A549 treated with CpdA at 1 μM for 4 hours (cell line): ENCODE data around the gene TMTC2. TPM values are rescaled to one million over a fixed set of nuclear protein-coding genes. Genes with fewer than 3 reads are reported as not detected.

Experiments used
- total RNA-seq: library from RNA; stranded (reverse); fragments of 200-300 nt; extraction: Qiagen RNA extraction; gene quantifications from 5 replicates; pipeline ENCODE4 v1.2.3, GENCODE V29; 2022; ENCODE audit warnings: low read depth

Gene TMTC2
- total RNA-seq, result 0.73 to 1.4 TPM (median 1.2 TPM) in 5 replicates

DNA sequence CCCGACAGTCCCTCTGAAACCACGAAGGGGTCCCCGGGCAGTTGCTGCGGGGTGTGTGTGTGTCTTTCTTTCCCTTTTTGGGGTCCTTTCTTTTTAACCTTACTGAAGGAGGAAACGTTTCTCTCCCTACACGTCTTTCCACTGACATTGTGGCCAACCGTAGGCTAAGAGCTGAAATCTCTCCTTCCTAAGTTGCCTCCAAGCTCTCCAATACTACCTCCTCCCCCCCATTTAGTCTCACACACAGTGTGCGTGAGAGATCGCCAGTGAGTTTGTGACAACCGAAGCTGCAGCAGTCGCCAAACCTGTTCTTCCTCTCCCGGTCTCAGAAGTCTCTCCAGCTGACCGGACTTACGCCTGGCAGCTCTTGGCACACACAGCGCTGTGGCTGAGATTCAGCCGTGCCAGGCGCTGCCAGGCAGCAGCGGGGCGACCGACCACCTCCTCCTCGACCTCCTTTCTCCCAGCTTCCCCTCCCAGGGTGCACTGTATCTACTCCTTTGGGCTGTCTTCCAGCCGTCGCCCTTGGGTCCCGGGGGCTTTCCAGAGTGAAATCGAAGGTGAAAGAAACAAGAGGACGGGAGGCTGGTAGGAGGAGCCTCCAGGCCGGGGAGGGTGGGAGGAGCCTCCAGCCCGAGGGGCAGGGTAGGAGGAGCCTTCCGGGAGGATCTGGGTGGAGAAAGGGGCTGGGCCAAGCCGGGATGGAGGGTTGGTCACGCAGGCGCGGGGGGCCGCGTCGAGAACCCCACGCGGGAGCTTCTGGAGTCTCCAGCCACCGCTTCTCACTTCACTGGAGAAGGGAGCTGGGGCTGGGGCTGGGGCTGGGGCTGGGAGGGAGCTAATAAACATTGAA lies at the start of gene TMTC2:
Gene TMTC2 (plus strand): TSS at position 739 of the 853 bp plus-strand sequence.

